ENCODE measurements around the gene POU3F1.

POU3F1 gene

GRCh38 chr1:38004284-38005108 is 42.1 kb downstream of the POU3F1 start:
- no peak for DNase-seq (ENCODE audit: low spot score)

GRCh38 chr1:38003261-38004250 is 43.0 kb downstream of the POU3F1 start:
- no peak for DNase-seq (ENCODE audit: low spot score)

- no peak for DNase-seq (ENCODE audit: low spot score)
Observed at GRCh38 chr1:38000529-38001455, 45.8 kb downstream of the POU3F1 start.

GRCh38 chr1:38000233-38000528 is 46.4 kb downstream of the POU3F1 start:
- no peak for DNase-seq (ENCODE audit: low spot score)

- DNase-seq (ENCODE audit: low spot score): no peak
Observed at GRCh38 chr1:37999430-38000232, 47.0 kb downstream of the POU3F1 start.

- no peak for DNase-seq (ENCODE audit: low spot score)
Observed at GRCh38 chr1:37998913-37999429, 47.6 kb downstream of the POU3F1 start.

- no peak for DNase-seq (ENCODE audit: low spot score)
Observed at GRCh38 chr1:37998089-37998808, 48.3 kb downstream of the POU3F1 start.

- DNase-seq (ENCODE audit: low spot score): no peak
Observed at GRCh38 chr1:37997256-37998088, 49.1 kb downstream of the POU3F1 start.

GRCh38 chr1:37995751-37996345 is 50.7 kb downstream of the POU3F1 start:
- DNase-seq (ENCODE audit: low spot score): peak; percentile 9

GRCh38 chr1:37994886-37995566 is 51.6 kb downstream of the POU3F1 start:
- no peak for DNase-seq (ENCODE audit: low spot score)

Data from germinal center (tissue), 1 donor.